ENCODE results near the gene UNC5CL. TPM values are rescaled to one million over a fixed set of nuclear protein-coding genes. Genes with fewer than 3 reads are reported as not detected.
A peak's percentile ranks its signal among the peaks of the same experiment; 100 is the strongest.

The UNC5CL gene
- total RNA-seq, 2 experiments from 2014 or later: 1.6 to 2.3 TPM

DNA sequence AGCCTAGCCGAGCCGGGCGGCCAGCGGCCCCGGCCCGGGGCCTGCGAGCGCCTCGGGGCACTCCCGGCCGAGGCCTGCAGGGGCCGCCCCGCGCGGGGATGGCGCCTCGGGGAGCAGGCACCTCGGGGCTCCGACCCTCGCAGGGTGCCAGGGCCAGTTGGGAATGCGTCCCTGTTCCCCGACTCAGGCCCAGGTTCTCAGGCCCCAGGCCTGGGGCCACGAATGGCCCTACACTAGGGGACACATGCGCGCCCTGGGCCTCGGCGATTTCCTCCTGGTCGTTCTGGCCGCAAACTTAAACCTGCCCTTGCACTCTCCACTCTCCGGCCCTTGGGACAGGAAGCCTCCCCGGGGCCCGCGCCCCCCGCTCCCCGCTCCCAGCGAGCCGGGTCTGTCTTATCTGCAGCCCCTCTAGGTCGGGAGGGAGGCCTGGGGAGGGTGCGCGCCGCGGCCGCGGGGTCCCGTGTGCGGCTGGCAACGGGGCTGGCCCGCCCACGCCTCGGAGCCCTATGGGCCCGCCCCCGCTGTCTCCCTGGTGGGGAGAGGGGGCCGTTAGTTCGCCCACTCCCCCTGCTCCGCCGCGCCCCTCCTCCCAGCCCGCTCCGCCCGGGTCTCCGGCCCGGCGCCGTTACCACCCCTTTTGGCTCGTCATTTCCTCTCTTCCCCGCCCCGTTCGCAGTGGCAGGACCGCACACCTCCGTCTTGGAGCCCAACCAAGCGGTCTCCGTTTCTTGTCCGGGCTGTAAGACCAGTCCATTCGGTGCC is 34.4 kb upstream of the UNC5CL start:
- POLR2A ChIA-PET: interaction anchor here (0.8 to 5.5 kb wide), 10 partner anchors 15 to 260 kb away, joined by 3 to 51 read pairs (median 4); partner anchors contain the start of gene TREML2
- H3K4me3 Mint-ChIP-seq: peak overlapping the region; percentile 93
- H3K27me3 Mint-ChIP-seq: no peaks in the 10 kb centered on the region
- H3K36me3 Mint-ChIP-seq (ENCODE audit: low read depth): peaks cover 40% of the 10 kb centered on the region
- H3K4me1 Mint-ChIP-seq: peaks cover 64% of the 10 kb centered on the region
- peak; percentile 89 for DNase-seq
- no peaks in the 10 kb centered on the region for H3K9me3 Mint-ChIP-seq
- peak overlapping the region; percentile 99 for H3K27ac Mint-ChIP-seq
- CTCF ChIA-PET: interaction anchor here (0.9 to 5.7 kb wide), 9 partner anchors 10 to 233 kb away, joined by 3 to 47 read pairs (median 5); partner anchors contain the start of gene TREML2

DNA sequence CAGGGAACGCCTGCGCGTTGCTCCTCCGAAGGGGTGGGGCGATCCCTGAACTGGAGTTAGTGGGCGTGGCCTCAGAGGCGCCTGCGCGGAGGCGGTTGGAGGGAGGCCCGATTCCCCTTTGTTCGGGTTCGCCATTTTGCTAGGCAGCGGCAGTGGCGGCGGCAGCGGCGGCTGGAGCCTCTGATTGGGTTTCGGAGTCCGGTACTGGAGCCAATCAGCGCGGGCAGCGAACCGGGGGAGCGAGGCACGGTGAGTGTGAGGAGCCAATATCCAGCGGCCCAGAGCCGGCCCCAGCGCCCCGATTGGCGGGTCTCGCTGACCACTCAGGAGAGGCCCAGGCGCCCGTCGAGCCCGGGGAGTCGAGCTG is 33.8 kb upstream of the UNC5CL start, which contains the start of gene NFYA:
TSS of gene NFYA (plus strand) at position 139 of the 367 bp plus-strand sequence. CDS start 6,116 bp downstream, outside the sequence.
- peaks cover 42% of the 10 kb centered on the region for H3K36me3 Mint-ChIP-seq (ENCODE audit: low read depth)
- CTCF ChIA-PET: interaction anchor here (0.9 to 5.7 kb wide), 10 partner anchors 10 to 234 kb away, joined by 3 to 47 read pairs (median 4); partner anchors contain the start of genes TREML2 and UNC5CL
- no peaks in the 10 kb centered on the region for H3K9me3 Mint-ChIP-seq
- no peak for DNase-seq
- peaks cover 66% of the 10 kb centered on the region for H3K4me1 Mint-ChIP-seq
- peak within 1 kb of the TSS; percentile 93 for H3K4me3 Mint-ChIP-seq
- POLR2A ChIA-PET: interaction anchor here (0.6 to 5.5 kb wide), 12 partner anchors 10 to 261 kb away, joined by 3 to 51 read pairs (median 4); partner anchors contain the start of gene TREML2
- no peaks in the 10 kb centered on the region for H3K27me3 Mint-ChIP-seq
- H3K27ac Mint-ChIP-seq: peak within 1 kb of the TSS; percentile 99

DNA sequence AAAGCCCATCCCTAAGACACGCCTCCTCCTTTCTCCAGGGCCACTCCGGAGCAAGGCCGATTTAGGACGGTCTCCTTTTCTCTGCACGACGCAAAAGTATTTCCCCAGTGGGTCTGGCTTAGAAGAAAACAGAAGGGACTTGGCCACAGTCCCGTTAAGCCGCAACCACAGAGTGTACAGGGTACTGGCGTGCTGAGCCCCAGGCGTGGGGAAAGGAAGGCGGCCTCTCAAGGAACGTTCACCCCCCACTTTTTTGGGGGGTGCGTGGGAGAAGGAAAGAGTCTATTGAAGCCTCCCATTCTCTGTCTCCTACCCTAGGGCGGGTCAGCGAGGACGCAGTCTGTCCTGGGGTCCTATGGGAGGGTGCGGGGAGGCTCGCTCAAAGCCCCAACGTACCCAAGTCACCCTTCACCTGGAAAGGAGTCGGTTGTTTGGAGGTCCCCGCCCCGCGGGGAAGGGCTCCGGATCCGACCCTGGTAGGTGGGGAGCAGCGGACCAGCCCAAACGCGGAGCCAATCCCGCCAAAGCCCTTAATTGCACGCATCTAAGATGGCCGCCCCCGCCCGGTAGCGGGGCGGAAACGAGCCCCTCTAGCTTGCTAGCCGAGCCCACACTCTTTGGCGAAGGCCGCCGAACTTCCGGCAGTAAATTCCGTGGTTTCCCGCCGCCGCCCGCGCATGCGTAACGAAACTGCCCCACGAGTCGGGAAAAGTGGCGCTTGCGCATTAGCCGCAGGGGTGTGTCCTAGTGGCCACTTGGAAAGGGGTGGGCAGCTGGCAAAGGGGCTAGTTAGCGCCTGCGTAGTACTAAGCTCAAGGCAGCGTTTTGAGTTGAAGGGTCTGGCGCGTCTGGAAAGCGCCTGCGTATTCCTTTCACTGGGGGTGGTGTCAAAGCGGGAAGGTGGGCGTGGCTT is 33.2 kb upstream of the UNC5CL start, which contains the start of gene OARD1:
TSS of gene OARD1 (minus strand) at position 434 of the 913 bp plus-strand sequence. CDS start 722 bp downstream, outside the sequence.
- H3K27me3 Mint-ChIP-seq: no peaks in the 10 kb centered on the region
- H3K4me1 Mint-ChIP-seq: peaks cover 71% of the 10 kb centered on the region
- DNase-seq: peak; percentile 100
- peak within 1 kb of the TSS; percentile 99 for H3K27ac Mint-ChIP-seq
- CTCF ChIA-PET: interaction anchor here (0.9 to 5.7 kb wide), 11 partner anchors 9 to 247 kb away, joined by 3 to 47 read pairs (median 4); partner anchors contain the start of genes TREML2 and UNC5CL
- H3K36me3 Mint-ChIP-seq (ENCODE audit: low read depth): peaks cover 48% of the 10 kb centered on the region
- H3K9me3 Mint-ChIP-seq: no peaks in the 10 kb centered on the region
- peak within 1 kb of the TSS; percentile 93 for H3K4me3 Mint-ChIP-seq
- POLR2A ChIA-PET: interaction anchor here (0.6 to 5.5 kb wide), 14 partner anchors 9 to 261 kb away, joined by 3 to 51 read pairs (median 5); partner anchors contain the start of genes APOBEC2 and TREML2

DNA sequence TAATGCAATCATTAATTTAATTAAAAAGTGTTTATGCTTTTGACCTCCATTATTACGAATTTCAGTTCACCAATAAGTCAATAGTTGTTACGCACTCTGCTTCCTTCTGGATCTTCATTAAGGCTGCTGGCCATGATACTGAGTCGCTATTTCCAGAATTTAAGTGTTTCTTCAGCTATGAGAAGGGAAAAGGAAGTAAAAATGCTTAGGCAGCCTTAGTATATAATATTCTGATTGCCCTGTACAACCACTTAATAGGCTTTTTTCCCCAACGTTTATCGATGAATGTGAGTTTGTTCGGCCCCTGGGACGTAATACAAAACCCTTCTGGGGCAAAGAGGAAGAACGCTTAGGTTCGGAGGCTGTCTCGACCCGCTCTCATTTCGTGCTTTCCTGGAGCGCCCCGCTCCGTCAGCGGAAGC is 32.5 kb upstream of the UNC5CL start:
- DNase-seq: no peak
- peak overlapping the region; percentile 93 for H3K4me3 Mint-ChIP-seq
- H3K4me1 Mint-ChIP-seq: peaks cover 76% of the 10 kb centered on the region
- H3K36me3 Mint-ChIP-seq (ENCODE audit: low read depth): peaks cover 55% of the 10 kb centered on the region
- H3K27me3 Mint-ChIP-seq: no peaks in the 10 kb centered on the region
- POLR2A ChIA-PET: interaction anchor here (0.9 to 5.5 kb wide), 10 partner anchors 9 to 129 kb away, joined by 3 to 51 read pairs (median 6); partner anchors contain the start of genes APOBEC2 and TREML2
- peak overlapping the region; percentile 99 for H3K27ac Mint-ChIP-seq
- no peaks in the 10 kb centered on the region for H3K9me3 Mint-ChIP-seq
- CTCF ChIA-PET: interaction anchor here (0.9 to 5.7 kb wide), 6 partner anchors 13 to 248 kb away, joined by 3 to 47 read pairs (median 4); partner anchors contain the start of gene UNC5CL

DNA sequence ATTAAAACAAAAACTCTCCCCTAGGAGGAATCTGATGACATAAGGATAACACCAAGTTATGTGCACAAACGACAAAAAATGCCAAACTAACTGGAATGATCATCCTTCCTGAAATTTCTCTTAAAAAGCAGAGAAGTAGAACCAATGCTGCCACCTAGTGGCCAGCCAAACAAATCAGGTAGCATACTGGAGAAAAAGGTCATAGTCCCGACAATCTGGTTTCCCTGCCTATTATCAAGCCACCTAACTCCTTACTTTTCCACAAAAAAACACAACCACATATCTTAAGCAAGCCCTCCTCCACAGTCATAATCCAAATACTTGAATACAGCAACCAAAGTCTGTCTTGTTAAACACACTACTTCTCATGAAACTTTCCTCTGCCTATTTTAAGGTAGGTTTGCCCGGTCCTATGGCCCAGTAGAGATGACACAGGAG is 27.9 kb upstream of the UNC5CL start:
- ChIA-PET POLR2A (no interaction called here), CTCF (interaction anchor here (1.0 to 4.8 kb wide), 7 partner anchors 10 to 240 kb away, joined by 3 to 22 read pairs (median 5); partner anchors contain the start of gene UNC5CL)
- H3K4me3 Mint-ChIP-seq: no peak overlapping the region
- no peaks in the 10 kb centered on the region for H3K27me3 Mint-ChIP-seq
- H3K9me3 Mint-ChIP-seq: no peaks in the 10 kb centered on the region
- H3K36me3 Mint-ChIP-seq (ENCODE audit: low read depth): peaks cover 72% of the 10 kb centered on the region
- peak overlapping the region; percentile 10 for H3K27ac Mint-ChIP-seq
- H3K4me1 Mint-ChIP-seq: peaks cover 57% of the 10 kb centered on the region
- DNase-seq: peak; percentile 67

DNA sequence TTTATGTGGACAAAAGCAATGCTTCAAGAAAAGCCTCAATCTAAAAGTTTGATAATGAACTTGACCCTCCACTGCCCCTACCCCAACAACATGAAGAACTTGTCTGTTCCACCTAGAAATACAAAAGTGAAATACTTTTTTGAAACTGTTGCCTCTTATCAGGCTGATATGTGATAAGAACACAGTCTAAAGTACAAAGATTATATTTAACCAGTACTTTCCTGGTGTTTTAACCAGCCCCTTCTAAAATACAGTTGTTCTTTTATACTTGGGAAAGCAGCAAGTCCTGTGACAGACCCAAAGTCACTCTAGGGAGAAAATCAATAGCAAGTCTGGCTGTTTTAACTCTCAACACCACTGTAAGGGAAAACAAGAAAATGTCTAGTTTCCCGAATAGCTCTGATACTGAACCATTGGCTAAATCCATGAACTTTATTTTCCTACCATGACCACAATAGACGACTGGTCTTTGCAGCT is 26.6 kb upstream of the UNC5CL start:
- Mint-ChIP-seq H3K4me1 (peaks cover 46% of the 10 kb centered on the region), H3K36me3 (ENCODE audit: low read depth) (peaks cover 64% of the 10 kb centered on the region), H3K9me3 (no peaks in the 10 kb centered on the region), H3K4me3 (no peak overlapping the region), H3K27me3 (no peaks in the 10 kb centered on the region), H3K27ac (no peak overlapping the region)
- CTCF ChIA-PET: interaction anchor here (0.9 to 1.0 kb wide), 2 partner anchors 9 to 37 kb away, joined by 5 read pairs; no protein-coding TSS in a partner anchor
- no peak for DNase-seq
- POLR2A ChIA-PET: no interaction called here

DNA sequence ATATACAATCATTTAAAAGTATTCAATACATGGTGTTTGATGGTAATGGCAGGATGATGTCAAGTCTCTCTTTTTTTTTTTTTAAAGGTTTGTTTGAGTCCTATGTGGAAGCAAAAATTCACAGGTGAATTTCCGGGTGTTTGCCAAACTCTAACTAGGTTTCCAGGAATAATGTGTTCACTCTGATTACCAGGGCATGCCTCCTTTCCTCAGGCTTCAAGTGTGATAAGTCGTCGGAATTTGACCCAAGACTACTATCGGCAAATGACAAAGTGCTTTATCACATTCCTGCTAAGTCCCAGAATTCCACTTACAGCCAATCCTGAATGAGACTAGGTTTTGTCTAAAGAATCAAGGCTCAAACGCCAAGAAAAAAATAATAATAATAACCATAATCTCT is 25.8 kb upstream of the UNC5CL start:
- Mint-ChIP-seq H3K4me3 (no peak overlapping the region), H3K4me1 (peaks cover 40% of the 10 kb centered on the region), H3K36me3 (ENCODE audit: low read depth) (peaks cover 60% of the 10 kb centered on the region), H3K27me3 (no peaks in the 10 kb centered on the region), H3K27ac (no peak overlapping the region), H3K9me3 (no peaks in the 10 kb centered on the region)
- ChIA-PET CTCF (interaction anchor here (1.5 kb wide), 1 partner anchor 28 kb away, joined by 3 read pairs; no protein-coding TSS in a partner anchor), POLR2A (no interaction called here)
- DNase-seq: no peak

DNA sequence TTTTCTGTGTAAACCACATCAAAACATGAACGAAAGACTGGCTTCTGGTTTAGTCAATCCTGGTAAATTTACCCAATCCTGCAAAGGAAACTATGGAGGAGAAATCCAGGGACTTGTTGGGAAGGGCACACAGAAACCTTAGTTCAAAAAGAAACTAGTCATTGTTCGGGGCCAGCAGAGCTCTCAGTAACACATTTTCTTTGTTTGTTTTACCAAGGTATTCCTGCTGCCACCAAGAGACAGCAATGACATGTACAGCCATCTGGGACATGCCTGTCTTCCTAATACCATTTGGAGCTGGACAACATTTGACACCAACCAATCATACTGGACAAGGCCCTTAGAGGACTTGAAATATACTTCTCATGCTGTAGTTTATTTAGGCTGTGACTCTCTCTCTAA is 24.9 kb upstream of the UNC5CL start:
- Mint-ChIP-seq H3K4me1 (peaks cover 30% of the 10 kb centered on the region), H3K36me3 (ENCODE audit: low read depth) (peaks cover 51% of the 10 kb centered on the region), H3K27me3 (no peaks in the 10 kb centered on the region), H3K27ac (no peak overlapping the region), H3K9me3 (no peaks in the 10 kb centered on the region), H3K4me3 (no peak overlapping the region)
- ChIA-PET POLR2A (no interaction called here), CTCF (interaction anchor here (1.2 to 1.6 kb wide), 4 partner anchors 9 to 36 kb away, joined by 3 to 6 read pairs (median 4); partner anchors contain the start of genes NFYA, OARD1 and UNC5CL)
- no peak for DNase-seq

DNA sequence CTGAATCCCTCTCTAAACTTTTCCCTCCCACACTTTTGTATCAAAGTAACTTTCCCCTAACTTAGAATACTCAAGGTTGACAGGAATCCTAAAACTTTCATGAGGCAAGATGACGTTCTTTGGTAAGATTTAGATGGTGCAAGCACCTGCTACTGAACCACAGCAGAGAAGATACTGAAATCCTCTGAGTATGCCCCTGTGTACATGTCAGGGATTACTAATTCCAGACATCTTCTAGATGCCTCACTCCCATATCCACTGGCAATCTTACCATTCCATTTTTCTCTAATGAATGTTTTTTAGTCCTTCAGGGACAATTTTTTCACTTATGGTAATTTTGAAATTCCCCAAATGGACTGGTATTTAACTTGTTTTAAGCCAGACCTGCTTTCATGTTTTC is 23.0 kb upstream of the UNC5CL start:
- Mint-ChIP-seq H3K27me3 (no peaks in the 10 kb centered on the region), H3K4me1 (peaks cover 15% of the 10 kb centered on the region), H3K9me3 (no peaks in the 10 kb centered on the region), H3K4me3 (no peak overlapping the region), H3K27ac (no peak overlapping the region), H3K36me3 (ENCODE audit: low read depth) (peaks cover 35% of the 10 kb centered on the region)
- ChIA-PET CTCF (no interaction called here), POLR2A (interaction anchor here (1.0 kb wide), 1 partner anchor 9 kb away, joined by 5 read pairs; no protein-coding TSS in a partner anchor)
- no peak for DNase-seq

DNA sequence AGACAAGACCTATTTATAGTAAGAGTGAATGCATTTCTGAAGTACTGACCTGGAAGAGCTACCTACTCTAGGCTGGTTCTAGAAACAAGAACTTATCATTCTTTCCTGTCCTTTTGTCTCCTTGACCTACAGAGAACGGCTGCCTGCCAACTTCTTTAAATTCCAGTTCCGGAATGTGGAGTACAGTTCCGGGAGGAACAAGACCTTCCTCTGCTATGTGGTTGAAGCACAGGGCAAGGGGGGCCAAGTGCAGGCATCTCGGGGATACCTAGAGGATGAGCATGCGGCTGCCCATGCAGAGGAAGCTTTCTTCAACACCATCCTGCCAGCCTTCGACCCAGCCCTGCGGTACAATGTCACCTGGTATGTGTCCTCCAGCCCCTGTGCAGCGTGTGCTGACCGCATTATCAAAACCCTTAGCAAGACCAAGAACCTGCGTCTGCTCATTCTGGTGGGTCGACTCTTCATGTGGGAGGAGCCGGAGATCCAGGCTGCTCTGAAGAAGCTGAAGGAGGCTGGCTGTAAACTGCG is 22.2 kb upstream of the UNC5CL start:
- DNase-seq: no peak
- Mint-ChIP-seq H3K4me1 (peaks cover 8% of the 10 kb centered on the region), H3K9me3 (no peaks in the 10 kb centered on the region), H3K27ac (no peak overlapping the region), H3K36me3 (ENCODE audit: low read depth) (peaks cover 27% of the 10 kb centered on the region), H3K27me3 (no peaks in the 10 kb centered on the region), H3K4me3 (no peak overlapping the region)
- CTCF ChIA-PET: interaction anchor here (0.7 kb wide), 1 partner anchor 15 kb away, joined by 4 read pairs; no protein-coding TSS in a partner anchor
- POLR2A ChIA-PET: interaction anchor here (1.0 kb wide), 1 partner anchor 10 kb away, joined by 5 read pairs; no protein-coding TSS in a partner anchor

DNA sequence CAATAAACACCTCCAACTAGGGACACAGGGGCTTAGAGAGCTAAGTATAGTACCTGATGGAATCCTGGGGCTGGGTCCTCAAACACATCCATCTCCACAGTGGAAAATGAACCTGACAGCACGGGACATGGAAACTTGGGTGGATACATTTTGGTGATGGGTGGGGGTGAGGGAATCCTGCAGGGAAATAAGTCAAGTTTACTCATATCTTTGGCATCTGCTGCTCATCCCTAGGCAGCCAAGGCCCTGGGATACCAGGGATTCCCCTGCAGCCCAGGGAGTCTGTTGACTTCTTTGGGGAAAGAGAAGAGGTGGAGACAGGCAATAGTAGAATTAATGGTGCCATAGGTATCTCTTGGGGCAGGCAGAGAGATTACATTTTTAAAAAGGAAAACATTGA is 20.5 kb upstream of the UNC5CL start:
- Mint-ChIP-seq H3K4me1 (peaks cover 3% of the 10 kb centered on the region), H3K36me3 (ENCODE audit: low read depth) (peaks cover 16% of the 10 kb centered on the region), H3K4me3 (no peak overlapping the region), H3K9me3 (no peaks in the 10 kb centered on the region), H3K27me3 (no peaks in the 10 kb centered on the region), H3K27ac (no peak overlapping the region)
- POLR2A ChIA-PET: interaction anchor here (1.3 to 2.0 kb wide), 3 partner anchors 10 to 15 kb away, joined by 3 to 7 read pairs (median 5); partner anchors contain the start of gene NFYA
- CTCF ChIA-PET: interaction anchor here (1.1 to 2.5 kb wide), 8 partner anchors 9 to 259 kb away, joined by 3 to 7 read pairs (median 4); no protein-coding TSS in a partner anchor
- DNase-seq: no peak

Data from activated CD4-positive, alpha-beta memory T cell treated with anti-CD3 and anti-CD28 coated beads, Interleukin-2, amount 10 ng/mL, durations not matched to agents 7 days and 5 days (primary cell).